ENCODE results near the gene APLNR.

APLNR gene

GRCh38 chr11:57224537-57224936 is 12.5 kb downstream of the APLNR start:
- DNase-seq: peak; percentile 14
- in situ Hi-C loops (cut with HindIII; ENCODE audit: low pct_ligation_motif_present, low pct_unique_long_range_greater_than_20kb, low sequenced_read_pairs): no loop called here

- DNase-seq: no peak
- in situ Hi-C loops (cut with HindIII; ENCODE audit: low pct_ligation_motif_present, low pct_unique_long_range_greater_than_20kb, low sequenced_read_pairs): no loop called here
Observed at GRCh38 chr11:57224128-57224527, 12.9 kb downstream of the APLNR start.

GRCh38 chr11:57223601-57224000 is 13.4 kb downstream of the APLNR start:
- in situ Hi-C loops (cut with HindIII; ENCODE audit: low pct_ligation_motif_present, low pct_unique_long_range_greater_than_20kb, low sequenced_read_pairs): no loop called here
- DNase-seq: no peak

- in situ Hi-C loops (cut with HindIII; ENCODE audit: low pct_ligation_motif_present, low pct_unique_long_range_greater_than_20kb, low sequenced_read_pairs): no loop called here
- no peak for DNase-seq
Observed at GRCh38 chr11:57222239-57222638, 14.8 kb downstream of the APLNR start.

GRCh38 chr11:57219021-57219627 is 17.9 kb downstream of the APLNR start:
- no peak for DNase-seq
- in situ Hi-C loops (cut with HindIII; ENCODE audit: low pct_ligation_motif_present, low pct_unique_long_range_greater_than_20kb, low sequenced_read_pairs): no loop called here

- in situ Hi-C loops (cut with HindIII; ENCODE audit: low pct_ligation_motif_present, low pct_unique_long_range_greater_than_20kb, low sequenced_read_pairs): no loop called here
- no peak for DNase-seq
Observed at GRCh38 chr11:57217053-57217452, 20.0 kb downstream of the APLNR start.

GRCh38 chr11:57216463-57216862 is 20.6 kb downstream of the APLNR start:
- in situ Hi-C loops (cut with HindIII; ENCODE audit: low pct_ligation_motif_present, low pct_unique_long_range_greater_than_20kb, low sequenced_read_pairs): no loop called here

GRCh38 chr11:57214494-57214893 is 22.6 kb downstream of the APLNR start:
- in situ Hi-C loops (cut with HindIII; ENCODE audit: low pct_ligation_motif_present, low pct_unique_long_range_greater_than_20kb, low sequenced_read_pairs): no loop called here
- DNase-seq: no peak

More at GRCh38 chr11:57216463-57216862, 20.6 kb downstream of the APLNR start:
- no peak for DNase-seq

- in situ Hi-C loops (cut with HindIII; ENCODE audit: low pct_ligation_motif_present, low pct_unique_long_range_greater_than_20kb, low sequenced_read_pairs): no loop called here
- no peak for DNase-seq
Observed at GRCh38 chr11:57214098-57214417, 23.0 kb downstream of the APLNR start.

GRCh38 chr11:57213342-57214097 is 23.5 kb downstream of the APLNR start:
- in situ Hi-C loops (cut with HindIII; ENCODE audit: low pct_ligation_motif_present, low pct_unique_long_range_greater_than_20kb, low sequenced_read_pairs): no loop called here
- no peak for DNase-seq

- in situ Hi-C loops (cut with HindIII; ENCODE audit: low pct_ligation_motif_present, low pct_unique_long_range_greater_than_20kb, low sequenced_read_pairs): no loop called here
- no peak for DNase-seq
Observed at GRCh38 chr11:57210781-57211180, 26.3 kb downstream of the APLNR start.

GRCh38 chr11:57207168-57207567 is 29.9 kb downstream of the APLNR start:
- DNase-seq: no peak
- in situ Hi-C loops (cut with HindIII; ENCODE audit: low pct_ligation_motif_present, low pct_unique_long_range_greater_than_20kb, low sequenced_read_pairs): no loop called here

GRCh38 chr11:57205041-57205641 is 31.9 kb downstream of the APLNR start:
- in situ Hi-C loops (cut with HindIII; ENCODE audit: low pct_ligation_motif_present, low pct_unique_long_range_greater_than_20kb, low sequenced_read_pairs): no loop called here
- no peak for DNase-seq

- DNase-seq: no peak
- in situ Hi-C loops (cut with HindIII; ENCODE audit: low pct_ligation_motif_present, low pct_unique_long_range_greater_than_20kb, low sequenced_read_pairs): no loop called here
Observed at GRCh38 chr11:57203882-57204480, 33.1 kb downstream of the APLNR start.

- in situ Hi-C loops (cut with HindIII; ENCODE audit: low pct_ligation_motif_present, low pct_unique_long_range_greater_than_20kb, low sequenced_read_pairs): no loop called here
Observed at GRCh38 chr11:57203359-57203758, 33.7 kb downstream of the APLNR start.

GRCh38 chr11:57202281-57202680 is 34.8 kb downstream of the APLNR start:
- in situ Hi-C loops (cut with HindIII; ENCODE audit: low pct_ligation_motif_present, low pct_unique_long_range_greater_than_20kb, low sequenced_read_pairs): no loop called here

More at GRCh38 chr11:57203359-57203758, 33.7 kb downstream of the APLNR start:
- DNase-seq: no peak

GRCh38 chr11:57200917-57201316 is 36.1 kb downstream of the APLNR start:
- no peak for DNase-seq
- in situ Hi-C loops (cut with HindIII; ENCODE audit: low pct_ligation_motif_present, low pct_unique_long_range_greater_than_20kb, low sequenced_read_pairs): no loop called here

More at GRCh38 chr11:57202281-57202680, 34.8 kb downstream of the APLNR start:
- no peak for DNase-seq

- no peak for DNase-seq
- in situ Hi-C loops (cut with HindIII; ENCODE audit: low pct_ligation_motif_present, low pct_unique_long_range_greater_than_20kb, low sequenced_read_pairs): no loop called here
Observed at GRCh38 chr11:57199330-57199729, 37.7 kb downstream of the APLNR start.

GRCh38 chr11:57197762-57198161 is 39.3 kb downstream of the APLNR start:
- DNase-seq: no peak
- in situ Hi-C loops (cut with HindIII; ENCODE audit: low pct_ligation_motif_present, low pct_unique_long_range_greater_than_20kb, low sequenced_read_pairs): no loop called here
